Dermis microvascular lymphatic vessel endothelial cell (primary cell): Measurements from ENCODE around the gene HEXIM1. TPM values are rescaled to one million over a fixed set of nuclear protein-coding genes. Genes with fewer than 3 reads are reported as not detected.

Experiments
- DNase-seq, 2 donors: peaks; one replicate each; pipeline versions ENCODE4 v3.0.0 to v3.0.0-alpha.2; 2010; ENCODE audit warnings: low read depth in 2 of 2
- total RNA-seq: library from RNA; depleted of rRNA; stranded (reverse); fragments of >200 nt; gene quantifications from 2 replicates; pipeline ENCODE4 v1.2.1, GENCODE V29; 2014

Gene HEXIM1
- total RNA-seq, 1 donor from 2014 or later = 4.9 TPM

- no peak for DNase-seq
These were observed 23.9 kb downstream of the HEXIM1 start for GRCh38 chr17:45172232-45172540.

- no peak for DNase-seq
These were observed 24.4 kb downstream of the HEXIM1 start for GRCh38 chr17:45172541-45173286.

GRCh38 chr17:45175759-45176115, 27.5 kb downstream of the HEXIM1 start:
- no peak for DNase-seq

- no peak for DNase-seq
These were observed 29.3 kb downstream of the HEXIM1 start for GRCh38 chr17:45177563-45177962.

- no peak for DNase-seq
These were observed 35.9 kb downstream of the HEXIM1 start for GRCh38 chr17:45184144-45184543.

- DNase-seq = no peak
These were observed 38.6 kb downstream of the HEXIM1 start for GRCh38 chr17:45186801-45187354.

- DNase-seq = no peak
These were observed 40.7 kb downstream of the HEXIM1 start for GRCh38 chr17:45189009-45189408.

GRCh38 chr17:45190503-45191255, 42.4 kb downstream of the HEXIM1 start:
- DNase-seq = no peak

- no peak for DNase-seq
These were observed 47.1 kb downstream of the HEXIM1 start for GRCh38 chr17:45195424-45195823.

- DNase-seq = no peak
These were observed 48.8 kb downstream of the HEXIM1 start for GRCh38 chr17:45197108-45197507.

- DNase-seq = peak; percentile 56 to 79
These were observed 49.5 kb downstream of the HEXIM1 start for GRCh38 chr17:45197555-45198334.

GRCh38 chr17:45200701-45201100, 52.4 kb downstream of the HEXIM1 start:
- DNase-seq = no peak

GRCh38 chr17:45201457-45201856, 53.2 kb downstream of the HEXIM1 start:
- no peak for DNase-seq

Other genes with a start within 250 kb of the HEXIM1 start
- gene EFTUD2, start 249.0 kb upstream of the HEXIM1 start, total RNA-seq = 145 and 156 TPM in 2 replicates
- gene GFAP, start 233.0 kb upstream of the HEXIM1 start, total RNA-seq = 0.13 TPM in 1 of 2 replicates, not detected in the other
- gene KIF18B, start 200.7 kb upstream of the HEXIM1 start, total RNA-seq = 1.4 and 2.3 TPM in 2 replicates
- under 0.01 and 0.13 TPM in 2 replicates for gene C1QL1, start 180.2 kb upstream of the HEXIM1 start, total RNA-seq
- gene DCAKD, start 96.8 kb upstream of the HEXIM1 start, total RNA-seq = 22.2 and 32.2 TPM in 2 replicates
- gene NMT1, start 87.2 kb upstream of the HEXIM1 start, total RNA-seq = 82.6 and 100 TPM in 2 replicates
- 12.7 and 13.0 TPM in 2 replicates for gene PLCD3, start 16.0 kb upstream of the HEXIM1 start, total RNA-seq
- gene ACBD4, start 12.8 kb upstream of the HEXIM1 start, total RNA-seq = 3.4 and 4.1 TPM in 2 replicates
- 3.2 and 3.7 TPM in 2 replicates for gene HEXIM2, start 13.4 kb downstream of the HEXIM1 start, total RNA-seq
- gene FMNL1, start 73.4 kb downstream of the HEXIM1 start, total RNA-seq = 2.6 and 2.9 TPM in 2 replicates
- gene SPATA32, start 113.6 kb downstream of the HEXIM1 start, total RNA-seq = not detected in 2 replicates
- gene MAP3K14, start 168.5 kb downstream of the HEXIM1 start, total RNA-seq = 1.4 and 1.9 TPM in 2 replicates